Measurements from ENCODE around the gene PSMG2.
"Not testable (repeated sequence)": the region's sequence is repeated elsewhere in the genome, so short reads cannot be mapped to it uniquely, and the experiment has no call there.

PSMG2 gene

GRCh38 chr18:12721495-12722275 is 18.8 kb downstream of the PSMG2 start:
- DNase-seq (ENCODE audit: low read depth in 4 of 4, low spot score in 1 of 4) = no peak

- DNase-seq (ENCODE audit: low read depth in 4 of 4, low spot score in 1 of 4) = no peak
These were observed 19.9 kb downstream of the PSMG2 start for GRCh38 chr18:12722731-12723130.

GRCh38 chr18:12726331-12726730 is 23.5 kb downstream of the PSMG2 start:
- DNase-seq (ENCODE audit: low read depth in 4 of 4, low spot score in 1 of 4) = no peak

GRCh38 chr18:12726774-12727550 is 24.1 kb downstream of the PSMG2 start:
- DNase-seq (ENCODE audit: low read depth in 4 of 4, low spot score in 1 of 4) = peak; percentile 30 to 63 (median 40)

GRCh38 chr18:12737243-12737902 is 34.5 kb downstream of the PSMG2 start:
- DNase-seq (ENCODE audit: low read depth in 4 of 4, low spot score in 1 of 4) = no peak

- DNase-seq (ENCODE audit: low read depth in 4 of 4, low spot score in 1 of 4) = no peak
These were observed 38.5 kb downstream of the PSMG2 start for GRCh38 chr18:12741351-12741750.

GRCh38 chr18:12742453-12742852 is 39.6 kb downstream of the PSMG2 start:
- DNase-seq (ENCODE audit: low read depth in 4 of 4, low spot score in 1 of 4) = no peak

- no peak for DNase-seq (ENCODE audit: low read depth in 4 of 4, low spot score in 1 of 4)
These were observed 41.3 kb downstream of the PSMG2 start for GRCh38 chr18:12744103-12744502.

GRCh38 chr18:12745095-12745795 is 42.4 kb downstream of the PSMG2 start:
- DNase-seq (ENCODE audit: low read depth in 4 of 4, low spot score in 1 of 4) = no peak

GRCh38 chr18:12747530-12748315 is 44.9 kb downstream of the PSMG2 start:
- DNase-seq (ENCODE audit: low read depth in 4 of 4, low spot score in 1 of 4) = no peak

GRCh38 chr18:12748671-12749070 is 45.8 kb downstream of the PSMG2 start:
- DNase-seq (ENCODE audit: low read depth in 4 of 4, low spot score in 1 of 4) = no peak

- no peak for DNase-seq (ENCODE audit: low read depth in 4 of 4, low spot score in 1 of 4)
These were observed 46.3 kb downstream of the PSMG2 start for GRCh38 chr18:12749121-12749520.

GRCh38 chr18:12750076-12750714 is 47.4 kb downstream of the PSMG2 start:
- DNase-seq (ENCODE audit: low read depth in 4 of 4, low spot score in 1 of 4) = no peak

- DNase-seq (ENCODE audit: low read depth in 4 of 4, low spot score in 1 of 4) = no peak
These were observed 48.1 kb downstream of the PSMG2 start for GRCh38 chr18:12750715-12751502.

GRCh38 chr18:12751503-12751884 is 48.7 kb downstream of the PSMG2 start:
- DNase-seq (ENCODE audit: low read depth in 4 of 4, low spot score in 1 of 4) = no peak

- DNase-seq (ENCODE audit: low read depth in 4 of 4, low spot score in 1 of 4) = no peak
These were observed 49.0 kb downstream of the PSMG2 start for GRCh38 chr18:12751891-12752290.

- DNase-seq (ENCODE audit: low read depth in 4 of 4, low spot score in 1 of 4) = no peak
These were observed 51.7 kb downstream of the PSMG2 start for GRCh38 chr18:12754511-12754910.

- DNase-seq (ENCODE audit: low read depth in 4 of 4, low spot score in 1 of 4) = not testable (repeated sequence)
These were observed 52.8 kb downstream of the PSMG2 start for GRCh38 chr18:12755606-12756005.

- not testable (repeated sequence) for DNase-seq (ENCODE audit: low read depth in 4 of 4, low spot score in 1 of 4)
These were observed 53.9 kb downstream of the PSMG2 start for GRCh38 chr18:12756619-12757239.
